HUES48 (cell line): Measurements from ENCODE around the gene MROH2A.
A peak's percentile ranks its signal among the peaks of the same experiment; 100 is the strongest.
"Not testable (repeated sequence)": the region's sequence is repeated elsewhere in the genome, so short reads cannot be mapped to it uniquely, and the experiment has no call there.

Experiments used
- H3K27ac ChIP-seq: one replicate; pipeline ENCODE4 v1.7.0; 2013; ENCODE audit warnings: low read depth, low read length, inconsistent platforms
- H3K27me3 ChIP-seq: 2 replicates; pipeline ENCODE4 v1.6.1; 2013; ENCODE audit warnings: mild to moderate bottlenecking, low read length; ENCODE audit not compliant: control insufficient read depth, insufficient read depth
- H3K36me3 ChIP-seq: 2 replicates; pipeline ENCODE4 v1.6.1; 2013; ENCODE audit warnings: low read length; ENCODE audit not compliant: control insufficient read depth, insufficient read depth
- H3K4me1 ChIP-seq: 2 replicates; pipeline ENCODE4 v1.6.1; 2013; ENCODE audit warnings: mild to moderate bottlenecking, low read length; ENCODE audit not compliant: control insufficient read depth, insufficient read depth
- H3K4me3 ChIP-seq: 2 replicates; pipeline ENCODE4 v1.5.1; 2013; ENCODE audit warnings: mild to moderate bottlenecking, low read depth, low read length
- H3K9ac ChIP-seq: 2 replicates; pipeline ENCODE4 v1.6.1; 2013; ENCODE audit warnings: mild to moderate bottlenecking, low read depth, low read length, moderate library complexity
- H3K9me3 ChIP-seq: 2 replicates; pipeline ENCODE4 v1.6.1; 2013; ENCODE audit warnings: low read length; ENCODE audit not compliant: control insufficient read depth, insufficient read depth

Gene MROH2A

DNA sequence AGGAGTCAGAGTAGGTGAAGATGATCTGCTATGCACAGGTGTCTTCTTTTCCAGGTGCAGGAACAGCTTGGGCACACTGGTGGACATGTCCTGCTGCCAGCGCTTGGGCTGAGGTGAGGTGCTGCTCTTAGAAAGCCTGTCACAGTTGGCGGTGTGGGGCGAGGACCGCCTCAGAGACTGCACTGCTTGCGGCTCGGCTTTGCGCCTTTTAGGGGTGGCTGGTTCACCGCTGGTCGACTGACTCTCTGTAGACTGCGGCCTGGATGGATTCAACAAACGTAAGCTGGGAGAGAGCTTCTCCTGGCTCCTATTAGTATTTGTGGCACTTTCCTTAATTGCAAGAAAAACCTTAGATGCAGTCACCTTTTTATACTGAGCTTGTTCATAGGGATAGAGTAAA, 88.3 kb downstream of the MROH2A start:
- H3K9ac ChIP-seq: no peak overlapping the region
- H3K36me3 ChIP-seq: peaks cover 18% of the 10 kb centered on the region
- H3K4me1 ChIP-seq: peaks cover 6% of the 10 kb centered on the region
- H3K4me3 ChIP-seq: no peak overlapping the region
- no peaks in the 10 kb centered on the region for H3K9me3 ChIP-seq
- peaks cover 3% of the 10 kb centered on the region; the same call in 1 of the 2 replicates for H3K27me3 ChIP-seq
- H3K27ac ChIP-seq: no peak overlapping the region

DNA sequence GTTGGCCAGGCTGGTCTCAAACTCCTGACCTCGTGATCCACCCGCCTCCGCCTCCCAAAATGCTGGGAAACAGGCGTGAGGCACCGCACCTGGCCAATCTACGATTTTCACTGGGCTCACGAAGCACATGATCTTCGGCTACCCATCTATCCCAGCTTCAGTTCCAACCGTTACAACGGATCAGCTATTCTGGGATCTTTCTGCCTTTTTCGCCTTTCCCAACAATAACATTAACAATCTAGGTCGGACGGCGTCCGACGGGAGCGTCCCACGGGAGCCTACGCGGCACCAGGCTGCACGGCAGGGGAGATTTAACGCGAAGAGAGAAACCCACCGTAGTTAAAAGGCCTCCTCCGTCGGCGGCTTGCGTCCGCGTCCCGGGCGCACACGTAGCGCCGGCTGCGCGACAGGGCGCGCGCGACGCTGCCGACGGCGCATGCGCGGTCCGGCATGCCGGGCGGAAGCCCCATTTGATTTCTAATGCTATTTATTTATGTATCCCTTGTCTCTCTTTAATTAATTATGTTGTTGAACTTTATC, 89.9 kb downstream of the MROH2A start, which contains the start of gene MSL3B:
TSS of gene MSL3B (minus strand) at position 394 of the 540 bp plus-strand sequence.
- H3K27ac ChIP-seq: no peak within 1 kb of the TSS
- peak within 1 kb of the TSS; percentile 78 for H3K4me3 ChIP-seq
- no peaks in the 10 kb centered on the region for H3K4me1 ChIP-seq
- H3K9ac ChIP-seq: peak within 1 kb of the TSS; percentile 80
- H3K9me3 ChIP-seq: no peaks in the 10 kb centered on the region
- H3K27me3 ChIP-seq: peaks cover 12% of the 10 kb centered on the region
- peaks cover 18% of the 10 kb centered on the region for H3K36me3 ChIP-seq

DNA sequence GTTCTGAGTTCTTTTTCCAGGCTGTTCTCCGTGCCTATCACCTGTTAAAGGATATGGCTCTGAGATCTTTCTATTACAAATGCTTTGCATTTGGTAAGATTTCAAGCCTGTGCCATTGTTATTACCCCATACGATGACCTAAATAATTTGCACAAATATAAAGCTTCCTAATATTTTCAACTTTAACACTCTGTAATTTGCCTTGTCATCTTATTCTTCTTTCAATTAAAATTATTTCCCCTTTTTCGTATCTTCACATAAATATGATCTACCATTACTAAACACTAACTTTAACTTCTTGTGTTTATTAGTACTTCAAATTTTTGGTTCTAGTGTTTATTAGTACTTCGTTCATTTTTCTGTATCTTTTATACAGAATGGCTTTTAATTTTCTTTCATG, 93.3 kb downstream of the MROH2A start:
- peaks cover 7% of the 10 kb centered on the region for H3K36me3 ChIP-seq
- H3K4me1 ChIP-seq: no peaks in the 10 kb centered on the region
- H3K27ac ChIP-seq: no peak overlapping the region
- H3K9ac ChIP-seq: no peak overlapping the region
- peaks cover 20% of the 10 kb centered on the region for H3K27me3 ChIP-seq
- no peak overlapping the region for H3K4me3 ChIP-seq
- no peaks in the 10 kb centered on the region for H3K9me3 ChIP-seq

- not testable (repeated sequence) for H3K36me3 ChIP-seq, H3K27ac ChIP-seq, H3K4me1 ChIP-seq, H3K4me3 ChIP-seq, H3K9ac ChIP-seq, H3K9me3 ChIP-seq
- H3K27me3 ChIP-seq: peaks cover 20% of the 10 kb centered on the region
These were observed 94.0 kb downstream of the MROH2A start for GRCh38 chr2:233872125-233872524.

GRCh38 chr2:233882353-233882752, 104.2 kb downstream of the MROH2A start:
- no peaks in the 10 kb centered on the region for H3K27me3 ChIP-seq
- peaks cover 5% of the 10 kb centered on the region; the same call in 1 of the 2 replicates for H3K9me3 ChIP-seq
- H3K4me3 ChIP-seq: no peak overlapping the region
- H3K9ac ChIP-seq: no peak overlapping the region
- H3K36me3 ChIP-seq: no peaks in the 10 kb centered on the region
- H3K4me1 ChIP-seq: no peaks in the 10 kb centered on the region
- no peak overlapping the region for H3K27ac ChIP-seq
